ENCODE data around the gene TMEM126A.
"Not testable (repeated sequence)": the region's sequence is repeated elsewhere in the genome, so short reads cannot be mapped to it uniquely, and the experiment has no call there.

The TMEM126A gene

DNA sequence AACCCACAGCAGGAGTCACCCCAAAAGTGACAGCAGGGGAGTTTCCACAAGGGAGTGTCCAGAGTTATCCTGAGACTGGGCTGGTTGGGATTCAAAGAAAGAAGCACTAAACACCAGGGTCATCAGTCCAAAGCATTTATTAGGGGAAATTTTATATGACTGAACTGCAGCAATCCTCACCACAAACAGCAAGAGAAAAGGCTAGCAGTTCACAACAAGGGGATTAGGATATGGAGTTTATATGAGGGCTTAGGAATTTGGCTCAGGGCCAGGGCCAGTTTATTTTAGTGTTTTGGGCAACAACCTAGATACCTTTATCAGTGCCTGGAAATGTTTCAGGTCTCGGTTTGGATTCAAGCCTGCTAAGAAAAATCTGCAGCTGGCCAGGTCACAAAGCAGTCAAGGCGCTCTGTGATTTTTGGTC, 4.6 kb upstream of the TMEM126A start:
- no peak for FAIRE-seq
- TF ChIP-seq, protein P1, sequence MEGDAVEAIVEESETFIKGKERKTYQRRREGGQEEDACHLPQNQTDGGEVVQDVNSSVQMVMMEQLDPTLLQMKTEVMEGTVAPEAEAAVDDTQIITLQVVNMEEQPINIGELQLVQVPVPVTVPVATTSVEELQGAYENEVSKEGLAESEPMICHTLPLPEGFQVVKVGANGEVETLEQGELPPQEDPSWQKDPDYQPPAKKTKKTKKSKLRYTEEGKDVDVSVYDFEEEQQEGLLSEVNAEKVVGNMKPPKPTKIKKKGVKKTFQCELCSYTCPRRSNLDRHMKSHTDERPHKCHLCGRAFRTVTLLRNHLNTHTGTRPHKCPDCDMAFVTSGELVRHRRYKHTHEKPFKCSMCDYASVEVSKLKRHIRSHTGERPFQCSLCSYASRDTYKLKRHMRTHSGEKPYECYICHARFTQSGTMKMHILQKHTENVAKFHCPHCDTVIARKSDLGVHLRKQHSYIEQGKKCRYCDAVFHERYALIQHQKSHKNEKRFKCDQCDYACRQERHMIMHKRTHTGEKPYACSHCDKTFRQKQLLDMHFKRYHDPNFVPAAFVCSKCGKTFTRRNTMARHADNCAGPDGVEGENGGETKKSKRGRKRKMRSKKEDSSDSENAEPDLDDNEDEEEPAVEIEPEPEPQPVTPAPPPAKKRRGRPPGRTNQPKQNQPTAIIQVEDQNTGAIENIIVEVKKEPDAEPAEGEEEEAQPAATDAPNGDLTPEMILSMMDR (IDR thresholded peaks at IDR 0.05; ENCODE audit: insufficient read depth, missing control alignments), result no peak
- no peak for DNase-seq (ENCODE audit: insufficient read length, low spot score)

DNA sequence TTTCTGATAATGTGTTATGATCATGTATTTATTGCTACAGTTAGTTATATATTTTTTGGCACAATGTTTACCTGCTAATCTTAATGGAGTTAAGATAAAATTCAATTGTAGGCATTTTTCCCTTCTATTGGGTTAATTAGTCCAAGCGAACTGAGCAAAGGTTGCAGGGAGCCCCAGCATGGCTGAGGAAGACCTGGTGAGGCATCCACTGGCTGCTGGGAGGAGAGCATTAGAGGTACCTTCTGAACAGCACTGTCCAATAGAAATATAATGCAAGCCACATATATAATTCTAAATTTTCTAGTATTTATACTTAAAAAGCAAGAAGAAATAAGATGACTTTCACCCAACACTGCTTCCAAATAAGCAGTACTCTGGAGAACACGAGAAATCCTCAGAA, 689 bp upstream of the TMEM126A start:
- FAIRE-seq (no peak), DNase-seq (ENCODE audit: insufficient read length, low spot score) (no peak)
- TF ChIP-seq, protein P1 (IDR thresholded peaks at IDR 0.05; ENCODE audit: insufficient read depth, missing control alignments), result no peak

DNA sequence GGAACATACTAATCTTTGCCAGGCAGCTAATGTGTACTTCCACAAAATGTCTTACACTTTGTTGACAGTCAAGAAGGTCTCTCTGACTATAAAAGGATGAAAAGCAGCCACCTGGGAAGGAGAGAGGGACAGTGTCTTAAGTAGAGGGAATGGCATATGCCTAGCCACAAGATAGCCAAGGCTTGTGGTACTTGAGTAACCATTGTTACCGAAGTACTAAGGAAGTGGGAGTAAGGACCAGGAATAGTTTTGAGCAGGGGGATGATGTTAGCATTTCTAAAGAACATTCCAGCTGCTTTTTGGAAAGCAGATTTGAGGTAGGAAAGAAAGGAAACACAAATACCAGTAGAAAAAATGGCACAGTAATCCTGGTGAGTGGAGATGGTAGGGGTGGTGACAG, 3.4 kb downstream of the TMEM126A start:
- DNase-seq (ENCODE audit: insufficient read length, low spot score), result no peak
- no peak for FAIRE-seq
- TF ChIP-seq, protein P1 (IDR thresholded peaks at IDR 0.05; ENCODE audit: insufficient read depth, missing control alignments), result no peak

DNA sequence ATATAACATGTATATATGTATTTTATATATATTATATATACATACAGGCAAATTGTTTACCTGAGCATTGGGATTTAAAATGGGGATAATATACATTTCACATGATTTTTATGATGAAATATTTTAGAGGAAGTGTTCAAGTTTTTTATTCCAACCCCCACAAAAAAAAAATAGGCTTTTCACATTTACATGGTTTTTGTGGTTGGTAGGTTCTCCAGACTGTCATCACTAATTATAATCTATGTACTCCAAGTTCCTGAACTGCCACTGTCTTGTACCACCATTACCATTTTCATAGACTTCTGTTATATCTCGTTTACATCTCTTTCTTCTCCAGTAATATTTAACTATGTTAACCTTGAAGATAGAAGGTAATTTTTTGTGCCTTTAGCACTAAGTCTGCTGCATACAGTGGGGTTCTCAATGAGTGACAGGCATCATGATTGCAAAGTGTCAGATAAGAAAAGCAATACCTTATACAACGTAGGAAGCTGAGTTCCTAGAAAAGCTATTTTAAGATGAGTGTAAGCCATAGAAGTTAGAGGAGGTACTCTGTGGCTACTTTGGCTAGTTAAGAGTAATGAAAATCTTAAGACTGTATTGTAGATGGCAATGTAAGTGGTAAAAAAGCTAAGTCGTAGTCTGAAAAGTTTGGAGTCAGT, 5.2 kb downstream of the TMEM126A start:
- no peak for FAIRE-seq
- no peak for DNase-seq (ENCODE audit: insufficient read length, low spot score)
- TF ChIP-seq, protein P1 (IDR thresholded peaks at IDR 0.05; ENCODE audit: insufficient read depth, missing control alignments), result no peak

DNA sequence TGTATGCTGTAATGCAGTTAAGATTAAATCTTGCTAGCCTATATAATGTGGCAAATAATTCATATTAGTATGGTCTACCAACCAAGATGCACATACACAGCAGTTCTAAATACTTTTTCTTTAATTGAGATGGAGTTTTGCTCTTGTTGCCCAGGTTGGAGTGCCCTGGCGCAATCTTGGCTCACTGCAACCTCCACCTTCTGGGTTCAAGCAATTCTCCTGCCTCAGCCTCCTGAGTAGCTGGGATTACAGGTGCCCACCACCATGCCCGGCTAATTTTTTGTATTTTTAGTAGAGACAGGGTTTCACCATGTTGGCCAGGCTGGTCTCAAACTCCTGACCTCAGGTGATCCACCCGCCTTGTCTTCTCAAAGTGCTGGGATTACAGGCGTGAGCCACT, 6.6 kb downstream of the TMEM126A start:
- FAIRE-seq; DNase-seq (ENCODE audit: insufficient read length, low spot score): not testable (repeated sequence)

DNA sequence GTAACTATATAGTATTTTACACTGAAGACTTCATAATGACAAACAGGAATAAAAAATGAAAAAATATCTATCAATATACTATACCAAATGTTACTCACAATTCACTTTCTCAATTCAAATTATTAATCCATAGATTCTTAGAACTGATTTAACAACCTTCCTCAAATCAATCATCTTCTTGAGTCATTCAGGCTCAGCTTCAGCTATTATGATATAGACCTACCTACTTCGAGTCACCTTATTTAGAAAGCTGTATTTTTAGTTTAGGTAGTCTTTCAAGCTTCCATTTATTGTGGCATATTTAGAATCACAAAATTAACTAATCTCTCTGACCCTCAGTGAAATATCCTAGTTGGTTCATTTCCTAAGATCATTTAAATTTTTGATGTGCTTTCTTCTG, 9.0 kb downstream of the TMEM126A start:
- no peak for DNase-seq (ENCODE audit: insufficient read length, low spot score)
- FAIRE-seq, result no peak
- TF ChIP-seq, protein P1 (IDR thresholded peaks at IDR 0.05; ENCODE audit: insufficient read depth, missing control alignments), result no peak

DNA sequence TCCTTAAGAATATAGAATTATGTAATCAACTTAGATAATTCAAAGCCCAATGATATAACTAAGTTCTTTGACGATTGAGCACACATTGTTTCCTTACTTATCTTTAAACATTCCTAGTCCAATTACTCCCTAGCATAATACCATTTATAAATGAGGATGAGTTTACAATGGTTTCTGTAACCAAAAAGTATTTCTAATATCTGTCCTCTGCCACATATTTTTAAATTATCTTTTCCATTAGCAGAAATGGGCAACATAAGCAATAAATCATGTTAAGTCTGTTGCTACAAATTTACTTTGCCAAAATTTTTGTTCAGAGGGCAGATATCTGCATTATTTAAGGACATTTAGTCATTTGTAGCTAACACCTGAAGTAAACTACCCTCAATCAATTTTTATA, 10.4 kb downstream of the TMEM126A start:
- TF ChIP-seq, protein P1 (IDR thresholded peaks at IDR 0.05; ENCODE audit: insufficient read depth, missing control alignments), result no peak
- no peak for FAIRE-seq
- no peak for DNase-seq (ENCODE audit: insufficient read length, low spot score)
